GM19193 (cell line): Measurements from ENCODE around the gene SDC3.

Experiments
- POLR2A ChIP-seq: IDR thresholded peaks from 4 replicates; pipeline ENCODE4 v1.6.1; 2011; ENCODE audit not compliant: insufficient read depth, insufficient read length; ENCODE audit errors: extremely low read depth

Gene SDC3

DNA sequence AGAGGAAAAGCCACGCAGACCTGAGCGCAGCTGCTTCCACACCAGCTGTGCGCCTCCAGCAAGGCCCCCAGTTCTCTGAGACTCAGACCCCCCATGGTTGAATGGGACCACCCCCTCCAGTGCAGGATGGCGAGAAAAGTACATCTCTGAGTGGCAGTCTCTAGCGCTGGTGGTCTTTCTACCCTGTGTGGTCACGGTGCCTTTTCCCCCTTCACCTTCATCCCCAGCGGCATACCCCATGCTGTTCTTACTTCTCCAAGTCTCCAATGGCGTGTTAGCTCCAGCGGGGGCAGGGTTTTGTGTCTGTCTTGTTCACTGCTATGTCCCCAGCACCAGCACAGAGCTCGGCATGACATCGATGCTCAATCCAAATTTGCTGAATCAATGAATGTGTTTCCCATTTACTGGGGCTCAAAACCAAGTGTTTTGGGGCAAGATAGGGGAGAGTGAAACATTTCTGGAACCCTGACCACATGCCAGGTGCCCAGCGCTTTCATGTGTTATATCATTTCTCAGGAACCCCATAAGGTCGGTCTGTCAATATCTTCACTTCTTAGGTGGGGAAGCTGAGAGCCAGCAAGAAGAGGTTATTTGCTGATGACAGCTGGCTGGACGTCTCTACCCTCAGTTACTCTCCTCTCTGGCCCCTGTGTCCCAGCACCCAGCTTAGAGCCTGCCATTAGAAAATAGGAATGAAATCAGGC is 959 bp upstream of the SDC3 start:
- TF ChIP-seq POLR2A = no peak

DNA sequence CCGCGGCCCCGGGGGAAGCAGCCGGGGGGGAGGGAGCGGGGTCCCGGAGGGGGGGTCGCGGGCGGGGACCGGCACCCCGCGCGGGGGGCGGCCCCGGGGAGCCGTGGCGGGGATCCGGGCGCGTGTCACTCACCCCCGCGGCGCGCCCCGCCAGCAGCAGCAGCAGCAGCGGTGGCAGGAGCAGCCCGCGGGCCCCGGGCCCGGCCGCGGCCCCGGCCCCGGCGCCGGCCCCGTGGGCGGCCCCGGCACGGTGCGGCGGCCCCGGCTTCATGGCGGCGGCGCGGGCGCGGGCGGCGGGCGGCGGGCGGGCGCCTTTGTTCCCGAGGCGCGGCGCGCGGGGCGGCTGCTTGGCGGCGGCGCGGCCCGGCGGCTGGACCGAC is 252 bp downstream of the SDC3 start:
- no peak for TF ChIP-seq POLR2A

DNA sequence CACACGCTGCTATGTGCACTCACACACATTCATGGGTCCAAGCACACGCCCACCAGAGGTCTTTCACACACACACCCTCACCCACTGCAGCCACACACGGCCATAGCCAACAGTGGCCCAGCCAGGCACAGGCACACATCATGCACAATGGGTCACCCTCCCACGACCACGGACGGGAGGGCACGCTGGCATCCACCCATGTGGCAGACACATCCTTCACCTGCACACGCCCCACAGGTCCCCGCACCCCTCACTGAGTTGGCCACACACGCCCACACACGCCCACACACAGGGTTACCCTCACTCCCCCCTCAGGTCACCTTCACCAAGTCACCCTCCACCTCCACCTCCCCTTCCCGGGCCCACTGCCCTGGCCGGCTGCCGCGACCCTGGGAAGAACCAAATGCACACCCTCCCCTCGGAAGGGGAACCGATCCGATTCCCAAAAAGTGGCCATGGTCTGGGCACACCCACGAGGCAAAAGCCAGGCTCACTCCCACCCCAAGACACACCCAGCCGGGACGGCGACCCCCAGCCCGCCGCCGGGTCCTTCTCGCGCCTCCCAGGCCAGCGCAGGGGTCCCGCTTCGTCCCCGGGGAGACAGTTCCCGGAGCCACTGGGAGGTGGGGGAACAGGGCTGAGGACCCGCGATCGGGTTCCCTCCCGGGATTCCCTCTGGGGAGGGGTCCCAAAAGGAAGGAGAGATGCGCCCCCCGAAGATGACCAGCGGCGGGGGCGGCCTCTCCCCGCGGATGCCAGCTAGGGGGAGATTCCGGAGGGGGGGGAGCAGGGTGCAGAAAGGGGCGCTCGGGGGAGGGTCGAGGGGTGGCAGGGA is 860 bp downstream of the SDC3 start:
- TF ChIP-seq POLR2A = no peak

DNA sequence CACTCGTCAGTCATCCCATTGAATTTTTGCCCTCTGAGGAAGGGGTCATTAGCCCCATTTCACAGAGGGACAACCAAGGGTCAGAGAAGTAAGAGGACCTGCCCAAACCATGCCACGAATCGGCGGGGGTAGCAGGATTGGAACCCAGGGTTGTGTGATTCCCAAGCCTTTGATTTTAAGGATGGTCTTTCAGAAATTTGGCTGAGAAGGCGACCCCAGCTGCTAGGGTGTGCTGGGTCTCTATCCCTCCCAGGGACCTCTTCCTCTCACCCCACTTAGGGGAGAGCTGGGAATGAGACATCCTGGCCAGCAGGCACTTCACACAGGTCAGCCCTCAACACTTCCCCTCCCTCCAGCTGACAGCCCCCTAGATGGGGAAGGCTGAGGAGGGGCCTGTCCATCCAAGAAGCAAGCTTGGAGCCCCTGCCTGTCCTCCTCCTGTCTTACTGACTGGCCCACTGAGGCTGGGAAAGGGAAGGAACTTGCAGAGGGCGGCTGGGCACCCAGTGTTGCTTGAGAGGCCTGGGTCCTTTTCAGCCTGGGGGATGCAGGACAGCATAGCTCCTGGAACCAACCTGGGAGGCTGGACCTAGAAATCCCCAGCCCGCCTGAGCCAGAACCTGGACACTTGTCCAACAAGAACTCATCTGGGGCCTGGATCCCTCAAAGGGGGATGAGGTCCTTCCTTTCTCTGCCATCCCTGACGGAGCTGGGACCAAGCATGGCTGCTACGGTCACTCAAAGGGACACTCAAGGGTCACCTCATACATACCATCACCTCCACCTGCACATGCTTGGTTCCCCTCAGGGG is 1.7 kb downstream of the SDC3 start:
- no peak for TF ChIP-seq POLR2A

DNA sequence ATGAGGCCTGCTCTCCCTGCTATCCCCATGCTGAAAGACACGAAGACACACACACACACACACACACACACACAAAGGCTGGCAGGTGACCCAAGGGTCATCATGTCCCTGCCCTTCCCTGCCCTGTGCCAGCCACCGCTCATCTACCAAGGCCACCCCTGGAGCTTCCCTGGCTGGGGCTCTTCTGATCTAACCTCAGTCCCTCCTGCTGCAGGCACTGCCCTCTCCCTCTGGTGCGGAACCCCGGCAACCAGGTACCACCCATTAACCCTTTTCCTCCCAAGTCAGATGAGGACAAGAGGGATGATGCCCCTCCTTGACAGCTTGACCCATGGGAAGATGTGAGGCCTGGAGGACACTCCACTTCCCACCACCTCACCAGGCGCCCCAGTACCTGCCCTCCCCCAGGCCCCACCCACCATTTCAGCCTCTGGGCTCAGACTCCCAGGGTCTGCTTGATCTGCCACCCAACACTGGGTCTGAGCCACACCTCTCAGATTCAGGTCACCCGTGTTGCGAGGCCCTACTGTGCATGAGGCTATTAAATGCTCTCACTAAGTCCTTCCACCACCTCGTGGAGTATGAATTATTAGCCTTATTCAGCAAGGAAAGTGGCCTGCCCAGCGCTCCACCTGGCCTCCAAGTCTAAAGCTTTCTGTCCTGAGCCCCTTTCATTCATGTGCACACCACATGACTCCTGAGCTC is 2.5 kb downstream of the SDC3 start:
- no peak for TF ChIP-seq POLR2A

DNA sequence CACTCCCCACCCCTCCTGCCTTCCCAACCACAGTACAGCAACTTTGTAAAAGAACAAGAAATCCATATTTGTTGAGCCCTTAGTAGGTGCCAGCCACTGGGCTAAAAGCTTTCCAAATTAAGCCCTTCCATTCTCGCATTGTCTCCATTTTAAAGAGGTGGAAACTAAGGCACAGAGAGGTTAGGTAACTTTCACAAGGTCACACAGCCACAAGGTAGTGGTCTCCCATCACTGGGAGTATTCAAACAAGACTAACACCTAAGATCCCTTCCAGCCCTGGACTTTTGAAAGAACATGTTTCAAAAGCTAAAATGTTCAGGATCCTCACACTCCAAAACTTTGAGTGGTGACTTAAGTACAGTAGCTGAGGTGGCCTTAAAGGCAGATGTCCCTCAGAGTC is 3.2 kb downstream of the SDC3 start:
- TF ChIP-seq POLR2A = no peak

DNA sequence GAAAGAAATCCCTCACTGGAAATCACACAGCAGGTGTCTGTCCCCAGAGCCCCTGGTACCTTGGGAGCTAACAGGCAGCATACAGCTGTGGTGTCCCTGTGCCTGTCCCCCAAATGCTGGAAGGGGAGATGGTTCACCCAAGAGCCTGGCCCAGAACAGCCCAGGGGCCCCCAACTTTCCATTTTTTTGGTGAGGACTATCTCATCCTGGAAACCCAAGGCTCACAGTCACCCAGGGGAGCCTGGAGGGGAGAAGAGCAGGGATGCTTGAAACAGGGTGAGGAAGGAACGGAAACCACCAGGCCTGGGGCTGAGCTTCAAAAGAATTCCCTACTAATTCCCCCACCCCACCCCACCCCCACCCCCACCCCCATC is 3.6 kb downstream of the SDC3 start:
- TF ChIP-seq POLR2A = no peak

DNA sequence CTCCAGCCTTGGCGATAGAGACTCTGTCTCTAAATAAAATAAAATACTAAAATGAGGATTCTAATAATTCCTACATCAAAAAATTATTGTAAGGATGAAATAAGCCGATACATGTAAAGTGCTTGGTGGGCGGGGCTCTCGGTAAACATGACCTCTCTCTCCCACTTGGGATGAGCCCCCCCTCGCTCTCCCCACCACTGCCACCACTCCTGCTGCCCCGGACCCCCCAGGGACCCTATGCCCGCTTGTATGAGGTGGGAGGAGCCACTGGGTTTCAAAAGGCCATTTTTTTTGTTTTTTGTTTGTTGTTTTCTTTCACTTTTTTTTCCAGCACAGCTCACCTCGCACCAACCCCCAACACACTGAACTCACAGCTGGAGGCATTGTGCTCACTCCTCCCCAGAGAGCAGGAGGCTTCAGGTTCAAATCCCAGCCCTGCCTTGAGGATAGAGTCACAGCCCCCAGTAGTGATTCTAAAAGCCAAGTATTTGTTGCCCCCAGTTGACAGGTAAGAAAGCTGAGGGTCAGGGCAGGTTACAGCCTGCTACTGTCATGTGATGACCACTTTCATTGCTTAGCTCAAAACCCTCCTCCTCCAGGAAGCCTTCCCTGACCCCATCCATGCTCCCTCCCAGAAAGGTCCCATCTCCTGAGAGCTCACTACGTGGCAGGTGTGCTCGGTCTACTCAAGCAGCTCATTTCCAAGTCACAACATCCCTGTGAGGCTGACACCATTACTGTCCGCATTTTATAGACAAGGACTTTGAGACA is 4.2 kb downstream of the SDC3 start:
- TF ChIP-seq POLR2A = no peak

DNA sequence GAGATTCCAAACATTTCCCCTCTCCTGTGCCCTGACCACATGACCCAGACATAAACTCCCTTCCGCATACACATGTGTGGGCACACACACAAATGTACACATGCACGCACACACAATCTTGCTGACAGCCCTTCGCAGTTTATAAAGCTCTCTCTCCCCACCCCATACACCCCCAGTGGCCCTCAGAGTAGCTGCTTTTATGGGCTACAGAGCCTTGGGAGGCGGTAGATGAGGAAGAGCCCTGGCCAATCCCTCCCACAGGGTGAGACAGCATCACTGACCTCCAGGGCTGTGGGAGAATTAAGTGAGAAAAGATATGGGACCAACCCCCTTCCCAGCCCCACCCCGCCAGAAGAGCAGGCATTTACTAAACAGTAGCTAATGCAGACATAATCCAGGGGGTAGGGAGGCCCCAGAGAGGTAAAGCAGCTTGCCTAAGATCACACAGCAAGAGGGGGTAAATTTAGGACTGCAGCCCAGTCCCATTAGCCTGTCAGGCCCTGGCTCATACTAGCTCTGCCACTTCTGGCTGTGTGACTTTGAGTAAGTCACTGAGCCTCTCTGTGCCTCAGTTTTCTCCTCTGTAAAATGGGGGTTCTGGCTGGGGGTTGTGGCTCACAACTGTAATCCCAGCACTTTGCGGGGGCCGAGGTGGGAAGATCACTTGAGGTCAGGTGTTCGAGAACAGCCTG is 5.1 kb downstream of the SDC3 start:
- TF ChIP-seq POLR2A = no peak

DNA sequence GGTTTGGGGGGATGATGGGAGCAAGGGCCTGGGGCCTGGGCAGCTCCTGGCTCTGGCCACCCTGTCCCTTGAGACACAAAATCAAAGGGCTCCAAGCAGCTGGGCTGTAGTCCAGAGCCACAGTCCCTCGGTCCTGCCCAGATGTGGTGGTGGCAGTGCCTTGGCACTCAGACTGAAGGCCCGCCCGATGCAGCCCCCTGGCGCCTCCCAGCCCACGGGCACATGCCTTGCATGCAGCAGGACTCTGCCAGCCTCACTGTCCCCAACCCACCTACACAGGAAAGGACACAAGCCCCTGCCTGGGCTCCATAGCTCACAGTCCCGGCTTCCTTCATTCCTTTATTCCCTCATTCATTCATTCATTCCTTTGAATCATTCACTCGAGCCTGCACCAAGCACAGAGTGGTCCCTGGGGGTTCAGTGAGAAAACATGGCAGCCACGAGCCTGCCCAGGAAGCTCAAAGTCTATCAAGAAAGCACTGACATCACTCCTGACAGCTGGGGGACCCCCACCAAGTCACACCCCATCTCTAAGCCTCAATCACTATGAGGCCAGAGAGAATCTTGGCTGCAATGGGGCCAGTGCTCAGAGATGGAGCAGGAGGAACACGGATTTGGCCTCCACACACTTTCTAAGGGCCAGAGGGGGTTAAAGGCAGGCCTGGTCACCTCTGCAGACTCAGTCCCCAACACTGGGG is 5.8 kb downstream of the SDC3 start:
- no peak for TF ChIP-seq POLR2A

DNA sequence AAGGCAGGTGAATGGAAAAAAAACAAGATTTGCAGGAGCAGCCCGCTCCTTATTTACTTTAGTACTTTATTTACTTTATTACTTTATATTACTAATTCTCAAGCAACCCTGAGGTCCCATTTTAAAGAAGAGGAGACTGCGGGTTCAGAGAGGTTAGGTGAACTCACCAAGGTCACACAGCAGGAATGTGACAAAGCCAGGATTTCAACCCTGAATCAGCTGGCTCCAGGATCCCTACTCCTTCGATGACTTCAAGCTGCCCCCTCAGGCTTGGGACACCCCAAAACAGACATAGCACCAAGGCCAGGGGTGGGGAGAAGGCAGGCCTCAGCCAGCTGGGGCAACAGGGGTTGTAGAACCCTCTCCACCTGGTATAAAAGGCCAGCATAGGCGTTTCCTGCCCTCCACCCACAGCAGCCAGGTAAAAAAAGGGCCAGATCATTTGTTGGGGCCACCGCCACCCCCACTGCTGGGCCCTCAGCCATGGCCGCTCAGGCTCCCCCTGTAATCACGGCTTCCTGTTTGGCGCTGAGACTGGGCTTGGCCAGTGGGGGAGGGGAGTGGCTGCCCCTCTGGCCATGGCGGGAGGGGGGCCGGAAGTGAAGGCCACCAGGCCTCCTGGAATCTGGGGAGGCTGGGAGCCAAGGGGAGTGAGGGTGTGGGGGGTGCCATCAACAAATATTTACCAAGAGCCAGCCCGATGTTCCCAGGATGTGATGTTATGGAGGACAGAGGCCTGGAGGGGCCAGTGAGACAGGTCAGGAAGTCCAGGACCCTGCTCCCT is 6.6 kb downstream of the SDC3 start:
- no peak for TF ChIP-seq POLR2A

DNA sequence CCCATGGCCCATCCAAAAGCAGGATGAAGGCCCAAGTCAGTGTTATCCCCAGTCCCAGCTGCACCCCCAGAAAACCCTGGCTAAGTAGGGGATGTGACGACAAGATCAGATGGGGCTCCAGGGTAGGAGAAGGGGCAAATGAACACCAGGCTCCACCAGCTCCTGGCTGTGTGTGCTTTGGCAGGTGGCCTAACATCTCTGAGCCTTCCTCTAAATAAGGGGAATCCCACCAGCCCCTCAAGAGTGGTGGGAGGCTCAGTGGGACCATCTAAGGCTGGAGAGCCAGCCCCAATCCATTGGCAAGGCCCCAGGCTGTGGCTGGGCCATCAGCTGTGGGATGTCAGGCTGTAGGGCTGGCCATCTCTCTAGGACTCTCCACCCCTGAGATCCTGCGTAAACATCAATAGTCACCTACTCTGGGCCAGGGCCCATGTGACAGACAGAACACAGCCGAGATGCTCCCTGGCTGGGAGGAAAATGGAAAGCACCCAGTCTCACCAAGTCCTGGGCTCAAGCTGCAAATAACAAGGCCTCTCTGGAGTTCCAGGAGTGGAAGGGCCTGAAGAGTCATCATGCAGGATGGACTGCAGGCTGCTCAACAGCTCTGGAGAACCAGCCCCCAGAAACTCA is 7.5 kb downstream of the SDC3 start:
- TF ChIP-seq POLR2A = no peak

DNA sequence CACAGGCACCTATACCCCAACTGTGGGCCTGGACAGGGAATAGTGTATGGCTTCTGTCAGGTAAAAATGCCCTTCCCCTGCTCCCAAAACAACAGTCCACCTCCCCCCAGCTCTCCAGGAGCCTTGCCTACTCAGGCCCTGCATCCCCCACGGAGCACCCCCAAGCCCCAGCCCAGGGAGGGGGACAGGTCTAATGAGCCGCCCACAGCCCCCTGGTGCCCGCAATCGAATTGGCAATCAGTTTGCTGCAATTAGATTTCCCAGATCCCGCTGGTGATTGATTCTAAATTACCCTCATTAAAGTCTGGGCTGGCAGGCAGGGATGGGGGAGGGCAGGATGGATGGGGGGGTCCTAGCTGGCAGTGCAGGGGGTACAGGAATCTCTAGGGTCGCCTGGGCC is 8.1 kb downstream of the SDC3 start:
- TF ChIP-seq POLR2A = no peak
